Bronchial epithelial cell (primary cell): Measurements from ENCODE around the gene TOMT. TPM values are rescaled to one million over a fixed set of nuclear protein-coding genes. Genes with fewer than 3 reads are reported as not detected.

Experiments
- DNase-seq: peaks from one replicate; pipeline ENCODE4 v3.0.0-alpha.2; 2010; ENCODE audit warnings: low read depth
- FAIRE-seq: peaks from 2 replicates; lab custom pipeline; 2011; peaks lifted over from hg19 to GRCh38; lab: Jason Lieb, UNC
- H3K27me3 ChIP-seq: 2 replicates; pipeline ENCODE4 v1.5.1; 2011; ENCODE audit warnings: low read length; ENCODE audit not compliant: control insufficient read depth, insufficient read depth
- H3K36me3 ChIP-seq: 2 replicates; pipeline ENCODE4 v1.5.1; 2011; ENCODE audit warnings: low read length; ENCODE audit not compliant: control insufficient read depth, insufficient read depth
- H3K4me3 ChIP-seq: 2 replicates; pipeline ENCODE4 v1.5.1; 2011; ENCODE audit warnings: mild to moderate bottlenecking, low read depth, low read length, control low read depth
- total RNA-seq: library from RNA; depleted of rRNA; stranded (reverse); fragments of >200 nt; gene quantifications from 2 replicates; pipeline ENCODE4 v1.2.1, GENCODE V29; 2014
- TF ChIP-seq, protein P1 (sequence below): IDR thresholded peaks from 2 replicates; pipeline ENCODE4 v1.5.1; 2011; ENCODE audit warnings: mild to moderate bottlenecking, moderate library complexity, low read length, control low read depth, inconsistent platforms; ENCODE audit not compliant: insufficient read depth, severe bottlenecking

The TOMT gene
- total RNA-seq, 1 donor from 2014 or later = not detected

DNA sequence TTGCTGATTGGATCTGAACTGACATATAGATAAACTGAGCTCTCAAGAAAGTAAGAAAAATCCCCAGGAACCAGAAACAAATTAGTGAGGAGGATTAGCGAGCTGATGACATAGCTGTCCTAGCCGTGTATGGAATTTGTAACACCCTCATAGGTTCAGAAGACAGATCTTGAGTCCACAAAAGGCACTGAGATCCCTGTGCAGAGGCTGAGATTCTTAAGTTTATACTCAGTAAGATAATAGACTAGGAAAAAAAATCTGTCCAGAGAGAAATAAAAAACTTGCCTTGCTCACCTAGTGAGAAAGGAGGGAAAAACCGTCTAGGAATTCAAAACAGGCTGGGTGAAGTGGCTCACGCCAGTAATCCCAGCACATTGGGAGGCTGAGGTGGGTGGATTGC, 30.0 kb upstream of the TOMT start:
- no peak for FAIRE-seq
- H3K4me3 ChIP-seq = no peak overlapping the region
- H3K36me3 ChIP-seq = peaks cover 2% of the 10 kb centered on the region
- DNase-seq = no peak
- TF ChIP-seq, protein P1, sequence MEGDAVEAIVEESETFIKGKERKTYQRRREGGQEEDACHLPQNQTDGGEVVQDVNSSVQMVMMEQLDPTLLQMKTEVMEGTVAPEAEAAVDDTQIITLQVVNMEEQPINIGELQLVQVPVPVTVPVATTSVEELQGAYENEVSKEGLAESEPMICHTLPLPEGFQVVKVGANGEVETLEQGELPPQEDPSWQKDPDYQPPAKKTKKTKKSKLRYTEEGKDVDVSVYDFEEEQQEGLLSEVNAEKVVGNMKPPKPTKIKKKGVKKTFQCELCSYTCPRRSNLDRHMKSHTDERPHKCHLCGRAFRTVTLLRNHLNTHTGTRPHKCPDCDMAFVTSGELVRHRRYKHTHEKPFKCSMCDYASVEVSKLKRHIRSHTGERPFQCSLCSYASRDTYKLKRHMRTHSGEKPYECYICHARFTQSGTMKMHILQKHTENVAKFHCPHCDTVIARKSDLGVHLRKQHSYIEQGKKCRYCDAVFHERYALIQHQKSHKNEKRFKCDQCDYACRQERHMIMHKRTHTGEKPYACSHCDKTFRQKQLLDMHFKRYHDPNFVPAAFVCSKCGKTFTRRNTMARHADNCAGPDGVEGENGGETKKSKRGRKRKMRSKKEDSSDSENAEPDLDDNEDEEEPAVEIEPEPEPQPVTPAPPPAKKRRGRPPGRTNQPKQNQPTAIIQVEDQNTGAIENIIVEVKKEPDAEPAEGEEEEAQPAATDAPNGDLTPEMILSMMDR = no peak
- no peaks in the 10 kb centered on the region for H3K27me3 ChIP-seq

DNA sequence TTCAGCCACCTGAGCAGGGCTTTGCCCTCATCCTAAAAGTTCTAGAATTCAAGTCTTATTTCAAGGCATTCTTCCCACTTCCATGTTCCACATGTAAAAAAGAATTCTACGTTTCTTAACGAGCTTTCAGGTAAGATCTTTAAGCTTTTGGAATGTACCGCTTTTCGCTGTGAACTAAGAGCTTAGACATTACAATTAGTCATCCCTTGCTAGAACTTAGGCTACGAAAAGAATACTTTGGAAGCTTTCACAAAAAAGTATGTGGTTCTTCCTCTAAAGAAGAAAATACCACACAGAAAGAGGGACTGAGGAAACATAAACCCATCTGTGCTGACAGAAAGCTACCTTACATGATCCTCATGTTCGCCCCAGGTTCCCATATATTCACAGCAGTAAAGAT, 27.2 kb upstream of the TOMT start:
- TF ChIP-seq, protein P1 = no peak
- Histone ChIP-seq H3K27me3 (no peaks in the 10 kb centered on the region), H3K36me3 (peaks cover 2% of the 10 kb centered on the region), H3K4me3 (peak overlapping the region; percentile 65)
- peak; percentile 61 for DNase-seq
- FAIRE-seq = no peak

DNA sequence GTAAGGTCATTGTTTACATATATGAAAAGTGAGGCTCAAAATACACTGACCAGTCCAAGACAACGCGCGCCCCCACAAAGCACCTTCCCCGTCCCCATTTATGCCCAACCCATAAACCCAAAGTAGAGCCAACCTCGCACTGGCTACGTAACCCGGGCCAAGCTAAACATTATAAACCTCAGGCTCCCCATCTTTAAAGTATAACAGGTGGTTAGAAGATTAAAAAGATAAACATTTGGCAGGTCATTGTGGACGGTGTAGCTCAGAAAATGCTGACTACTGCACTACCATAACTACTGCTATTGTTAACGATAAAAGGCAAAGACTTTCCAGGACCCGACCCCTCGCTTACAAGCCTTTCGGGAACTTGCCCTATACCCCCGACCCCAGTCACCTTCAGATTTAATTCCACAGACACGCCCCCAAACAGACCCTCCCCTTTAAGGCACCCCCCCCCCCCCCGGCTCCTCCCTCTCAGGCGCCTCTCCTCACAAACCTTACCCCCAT, 25.9 kb upstream of the TOMT start:
- FAIRE-seq (no peak), DNase-seq (no peak)
- Histone ChIP-seq H3K36me3 (peaks cover 1% of the 10 kb centered on the region), H3K4me3 (peak overlapping the region; percentile 65), H3K27me3 (no peaks in the 10 kb centered on the region)
- TF ChIP-seq, protein P1 = no peak

DNA sequence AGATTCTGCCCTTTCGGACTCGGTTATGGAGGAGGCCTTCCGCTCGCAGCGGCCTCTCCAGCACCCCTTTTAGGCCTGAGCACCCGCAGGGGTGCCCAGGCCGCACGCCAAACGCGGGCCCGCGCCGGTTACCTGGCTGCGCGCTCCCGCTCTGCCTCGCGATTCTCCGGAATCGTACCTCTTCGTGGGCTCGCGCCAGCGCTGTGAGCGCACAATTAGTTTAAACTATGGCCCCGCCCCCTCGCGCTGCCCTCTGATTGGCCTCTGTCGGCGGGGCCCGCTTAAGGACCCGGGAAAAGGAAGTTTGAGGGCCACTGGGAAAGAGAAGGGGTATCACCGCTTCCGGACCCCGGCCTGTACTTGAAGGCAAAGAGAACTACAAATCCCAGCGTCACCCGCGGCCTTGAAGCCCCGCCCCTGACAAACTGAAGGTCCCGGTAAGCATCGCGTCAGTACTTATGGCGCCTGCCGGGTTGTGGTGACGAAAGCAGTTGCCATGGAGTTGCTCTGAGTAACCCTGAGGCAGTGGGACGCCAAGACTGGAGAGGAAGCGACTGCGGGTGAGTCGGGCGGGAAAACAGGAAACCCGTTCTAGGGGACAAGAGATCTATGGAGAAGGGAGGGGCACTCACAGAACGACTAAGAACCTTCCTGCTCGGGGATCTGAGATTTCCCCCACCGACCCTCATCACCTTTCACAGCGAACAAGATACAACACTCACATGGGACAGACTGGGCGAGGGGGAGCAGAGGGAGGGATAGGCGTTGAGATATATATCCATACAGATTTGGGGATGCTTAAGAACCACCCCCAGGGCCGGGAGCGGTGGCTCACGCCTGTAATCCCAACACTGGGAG, 25.2 kb upstream of the TOMT start, which contains the start of the genes LRRC51 and NUMA1:
TSS of gene LRRC51 (plus strand) at position 525 of the 858 bp plus-strand sequence. CDS start 8,234 bp downstream, outside the sequence.
TSS of gene NUMA1 (minus strand) at position 217 of the 858 bp plus-strand sequence. CDS start 44,599 bp downstream, outside the sequence.
- DNase-seq (peak; percentile 100), FAIRE-seq (no peak)
- TF ChIP-seq, protein P1 = no peak
- Histone ChIP-seq H3K27me3 (no peaks in the 10 kb centered on the region), H3K36me3 (peaks cover 1% of the 10 kb centered on the region), H3K4me3 (peak within 1 kb of the TSS; percentile 65)

DNA sequence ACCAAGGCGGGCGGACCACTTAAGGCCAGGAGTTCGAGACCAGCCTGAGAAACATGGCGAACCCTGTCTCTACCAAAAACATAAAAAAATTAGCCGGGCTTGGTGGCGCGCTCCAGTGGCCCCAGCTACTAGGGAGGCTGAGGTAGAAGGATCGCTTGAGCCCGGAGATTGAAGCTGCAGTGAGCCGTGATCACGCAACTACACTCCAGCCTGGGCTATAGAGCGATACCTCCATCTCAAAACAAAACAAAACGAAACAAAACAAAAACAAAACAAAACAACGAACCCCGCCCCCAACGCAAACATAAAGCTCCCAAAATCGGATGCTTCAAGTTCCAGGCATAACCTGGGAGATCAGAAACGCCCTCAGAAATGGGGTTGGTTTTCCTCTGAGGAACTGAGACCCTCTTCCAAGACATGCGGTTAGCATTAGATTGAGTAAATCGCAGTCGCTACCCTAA, 24.5 kb upstream of the TOMT start:
- TF ChIP-seq, protein P1 = no peak
- DNase-seq (no peak), FAIRE-seq (no peak)
- Histone ChIP-seq H3K4me3 (peak overlapping the region; percentile 65), H3K27me3 (no peaks in the 10 kb centered on the region), H3K36me3 (peaks cover 3% of the 10 kb centered on the region)
